Occipital lobe (tissue), 2 donors: ENCODE results near the gene PDE7B. TPM values are rescaled to one million over a fixed set of nuclear protein-coding genes. Genes with fewer than 3 reads are reported as not detected.

ENCODE experiments used
- DNase-seq: peaks from one replicate; lab custom pipeline; 2025; lab: John Stamatoyannopoulos, UW
- total RNA-seq: library from RNA; depleted of rRNA; stranded (reverse); fragments of >200 nt; gene quantifications from one replicate; pipeline ENCODE4 v1.2.3, GENCODE V29; 2014

The PDE7B gene
- total RNA-seq, 1 donor from 2014 or later = 3.0 TPM

DNA sequence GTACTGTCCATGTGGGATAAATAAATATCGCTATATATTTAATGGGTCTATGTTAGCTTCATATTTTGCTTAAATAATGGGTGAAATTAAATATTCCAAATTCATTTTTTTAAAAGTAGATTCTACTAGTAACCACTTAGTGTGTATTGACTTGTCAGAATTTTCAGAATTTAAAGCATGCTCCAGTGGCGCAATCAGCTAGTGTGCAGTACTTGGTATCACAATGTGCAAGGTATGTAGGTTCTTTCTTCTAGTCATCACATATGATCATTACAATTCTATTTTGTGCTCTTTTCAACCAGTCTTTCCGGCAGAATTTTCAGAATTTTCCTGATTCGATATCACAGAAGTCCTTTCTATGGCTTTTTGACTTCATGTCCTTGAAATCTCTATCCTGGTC is 32.6 kb downstream of the PDE7B start:
- no peak for DNase-seq

DNA sequence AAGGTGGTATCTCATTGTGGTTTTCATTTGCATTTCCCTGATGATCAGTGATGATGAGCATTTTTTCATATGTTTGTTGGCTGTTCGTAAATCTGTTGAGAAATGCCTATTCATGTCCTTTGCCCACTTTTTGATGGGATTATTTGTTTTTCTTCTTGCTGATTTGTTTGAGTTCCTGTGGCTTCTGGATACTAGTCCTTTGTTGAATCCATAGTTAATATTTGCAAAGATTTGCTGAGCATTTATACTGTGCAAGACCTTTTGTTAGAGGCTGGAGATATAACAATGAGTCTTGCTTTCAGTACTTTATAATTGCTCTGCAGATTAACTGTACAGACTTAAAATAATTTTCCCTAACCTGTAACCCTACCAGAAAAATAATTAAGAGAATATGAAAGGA is 35.6 kb downstream of the PDE7B start:
- DNase-seq = no peak

DNA sequence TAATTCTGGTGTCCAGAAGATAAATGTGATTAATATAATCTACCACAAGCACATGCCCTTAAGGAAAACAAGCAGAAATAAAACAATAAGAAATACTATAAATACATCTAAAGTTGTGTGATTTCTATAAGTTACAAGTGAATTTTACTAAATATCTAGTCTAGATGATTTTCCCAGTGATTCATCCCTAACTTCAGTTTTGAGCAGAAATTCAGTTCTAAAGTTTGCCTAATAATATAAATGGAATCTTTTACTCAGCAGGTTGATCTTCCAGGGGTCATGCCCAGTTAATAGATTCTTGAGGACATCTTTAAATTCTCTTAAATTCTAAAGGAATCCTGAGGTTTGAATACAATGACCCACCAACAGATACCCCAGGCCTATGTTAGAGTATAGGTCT is 37.3 kb downstream of the PDE7B start:
- no peak for DNase-seq

DNA sequence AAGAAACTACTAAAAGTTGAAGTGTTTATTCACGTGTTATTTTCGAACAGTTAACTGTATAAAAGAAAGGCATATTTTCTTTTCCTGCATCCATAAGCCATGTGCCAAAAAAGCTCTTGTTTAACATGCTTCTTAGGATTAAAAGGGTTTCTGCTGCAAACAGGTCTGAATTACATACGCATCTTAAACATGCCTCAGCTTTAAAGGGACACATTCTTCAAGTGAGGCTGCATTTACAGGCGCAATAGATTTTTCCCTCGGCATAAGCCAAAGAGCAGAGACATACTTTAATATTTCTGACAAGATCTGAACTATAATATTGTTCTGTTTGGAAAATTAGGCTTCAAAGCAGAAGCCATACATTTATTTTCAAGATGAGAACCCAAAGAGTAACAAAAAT is 39.4 kb downstream of the PDE7B start:
- no peak for DNase-seq

DNA sequence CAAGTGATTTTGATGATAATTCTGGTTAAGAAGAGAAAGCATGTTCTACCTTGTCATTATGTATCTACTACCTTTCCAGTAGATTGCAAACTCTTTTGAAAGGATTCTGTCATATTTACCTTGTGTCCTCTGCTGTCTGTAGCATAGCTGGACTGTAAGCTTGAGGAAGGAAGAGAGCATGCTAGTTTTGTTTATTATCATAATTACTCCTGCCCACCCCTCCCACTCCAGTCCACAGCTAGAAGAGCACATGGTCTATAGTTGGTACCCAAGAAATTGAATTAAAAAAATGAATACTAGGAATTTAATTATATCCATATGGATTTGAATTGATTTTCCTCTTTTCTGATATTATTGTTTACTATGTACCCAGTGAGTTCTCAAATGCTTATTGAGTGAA is 40.2 kb downstream of the PDE7B start:
- no peak for DNase-seq

DNA sequence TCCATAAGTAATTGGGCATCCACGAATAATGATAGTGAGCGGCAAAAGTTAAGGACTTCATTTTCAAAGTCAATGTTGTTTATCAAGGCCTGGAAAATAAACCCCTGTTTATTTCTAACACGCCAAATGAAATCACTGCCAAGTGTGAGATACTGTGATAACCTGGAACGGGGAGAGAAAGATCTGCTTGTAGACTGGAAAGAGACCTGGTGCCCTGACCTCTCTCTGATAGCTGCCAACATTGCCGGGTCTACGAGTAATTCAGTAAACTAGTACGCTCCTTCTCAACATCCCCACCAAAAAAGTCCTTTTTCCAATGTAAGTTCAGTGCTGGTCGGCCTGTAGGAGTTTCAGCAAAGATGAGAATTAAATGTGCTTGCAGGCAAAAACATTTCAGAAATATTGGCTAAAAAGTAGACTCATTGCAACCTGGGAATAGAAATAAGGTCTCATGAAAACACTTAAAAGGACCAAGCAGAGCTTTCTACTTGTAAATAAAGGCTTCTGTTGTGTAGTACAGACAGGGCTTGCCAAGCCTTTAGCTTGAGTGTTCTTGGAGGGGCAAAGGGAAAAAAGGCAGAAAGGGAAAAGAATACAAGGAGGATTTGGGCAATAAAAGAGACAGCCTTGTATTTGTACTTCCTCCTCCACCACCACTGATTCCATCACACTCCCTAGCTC is 43.9 kb downstream of the PDE7B start:
- no peak for DNase-seq

DNA sequence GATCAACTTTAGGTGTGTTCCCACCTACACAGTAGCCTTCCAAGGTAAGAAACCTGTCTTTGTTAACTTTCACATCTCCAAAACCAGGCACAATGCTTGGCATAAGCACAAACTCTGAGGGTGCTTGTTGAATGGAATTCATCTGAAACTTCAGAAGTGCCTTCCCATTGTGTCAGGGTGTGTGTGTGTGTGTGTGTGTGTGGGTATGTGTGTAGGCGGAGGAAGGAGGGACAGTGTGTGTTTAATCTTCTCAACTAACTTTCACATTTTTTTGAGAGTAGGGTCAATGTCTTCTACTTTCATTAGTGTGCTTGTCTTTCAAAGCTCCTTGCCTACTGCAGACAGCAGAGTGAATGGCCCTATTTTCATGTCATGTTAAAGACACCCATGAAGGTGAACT is 45.6 kb downstream of the PDE7B start:
- DNase-seq = no peak

DNA sequence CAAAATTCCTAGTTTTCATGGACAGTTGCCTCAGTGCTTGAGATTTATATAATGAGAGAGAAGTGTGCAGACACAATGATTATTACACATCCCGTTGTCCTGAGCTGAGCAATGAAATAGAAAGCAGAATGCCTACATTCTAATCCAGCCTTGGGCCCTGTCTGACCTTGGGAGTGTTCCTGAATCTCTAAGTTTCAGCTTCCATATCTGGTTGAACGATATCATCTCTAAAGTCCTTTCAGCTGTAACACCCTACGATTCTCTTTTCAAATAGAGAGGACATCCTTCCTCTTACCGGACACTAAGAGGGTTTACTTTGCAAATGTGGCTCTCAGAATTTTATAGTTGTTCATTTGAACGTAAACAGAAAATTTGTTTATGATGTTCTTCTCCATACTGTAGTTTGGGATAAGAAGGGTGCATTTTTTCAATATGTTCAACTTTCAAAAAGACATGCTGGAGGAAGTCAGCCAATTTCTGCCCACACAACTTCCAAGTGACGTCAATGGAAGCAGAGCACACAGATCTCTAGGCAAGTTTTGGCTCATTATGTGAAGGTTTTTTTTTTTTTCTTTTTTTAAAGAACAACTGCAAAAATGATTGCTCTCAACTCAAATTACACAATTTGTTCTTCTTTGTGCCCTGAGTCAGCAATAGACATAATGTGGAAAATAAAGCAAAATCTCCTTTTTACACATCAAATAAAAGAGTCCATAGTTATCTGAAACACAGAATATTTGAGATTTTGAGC is 50.4 kb downstream of the PDE7B start:
- peak; percentile 10 for DNase-seq

DNA sequence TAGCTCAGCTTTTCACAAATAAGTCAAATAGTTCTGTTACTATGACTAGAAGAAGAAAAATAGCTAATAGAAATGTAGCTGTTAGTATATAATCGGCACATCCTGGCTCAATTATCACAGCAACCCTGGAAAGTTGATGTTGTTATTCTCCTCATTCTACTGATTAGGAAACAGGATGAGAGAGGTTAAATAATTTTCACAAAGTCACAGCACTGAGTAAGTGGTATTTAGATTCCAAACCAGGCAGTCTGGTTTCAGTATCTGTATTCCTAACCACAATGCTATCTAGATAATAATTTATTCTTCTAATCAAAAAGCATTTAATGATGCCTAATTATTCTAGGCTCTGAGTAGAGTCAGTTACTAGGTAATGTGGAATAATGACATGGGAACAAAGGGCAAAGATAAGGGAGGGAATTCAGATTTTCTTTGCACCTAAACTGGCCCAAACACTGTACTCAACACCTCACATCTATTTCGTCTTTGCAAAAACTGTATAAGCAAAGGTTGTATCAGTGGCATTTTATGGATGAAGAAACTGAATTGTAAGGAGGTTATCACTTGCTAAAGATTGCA is 51.3 kb downstream of the PDE7B start:
- DNase-seq = no peak

DNA sequence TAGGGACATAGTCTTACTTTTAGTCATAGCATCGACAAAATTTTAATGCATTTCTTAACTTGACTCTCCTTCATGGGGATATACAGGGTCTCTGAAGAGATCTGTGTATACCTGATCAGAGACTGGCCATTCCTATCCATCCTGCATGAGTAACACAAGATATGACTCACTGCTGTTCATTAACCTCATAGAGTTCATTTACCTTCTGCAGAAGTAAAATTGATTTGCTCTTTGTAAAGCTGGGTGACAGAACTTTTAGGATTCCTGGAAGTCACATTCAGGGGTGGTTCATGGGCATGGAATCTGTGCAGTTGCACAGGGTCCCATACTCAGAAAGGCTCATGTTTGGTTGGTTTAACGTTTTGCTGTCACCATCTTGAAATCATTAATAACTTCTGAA is 53.2 kb downstream of the PDE7B start:
- DNase-seq = no peak

DNA sequence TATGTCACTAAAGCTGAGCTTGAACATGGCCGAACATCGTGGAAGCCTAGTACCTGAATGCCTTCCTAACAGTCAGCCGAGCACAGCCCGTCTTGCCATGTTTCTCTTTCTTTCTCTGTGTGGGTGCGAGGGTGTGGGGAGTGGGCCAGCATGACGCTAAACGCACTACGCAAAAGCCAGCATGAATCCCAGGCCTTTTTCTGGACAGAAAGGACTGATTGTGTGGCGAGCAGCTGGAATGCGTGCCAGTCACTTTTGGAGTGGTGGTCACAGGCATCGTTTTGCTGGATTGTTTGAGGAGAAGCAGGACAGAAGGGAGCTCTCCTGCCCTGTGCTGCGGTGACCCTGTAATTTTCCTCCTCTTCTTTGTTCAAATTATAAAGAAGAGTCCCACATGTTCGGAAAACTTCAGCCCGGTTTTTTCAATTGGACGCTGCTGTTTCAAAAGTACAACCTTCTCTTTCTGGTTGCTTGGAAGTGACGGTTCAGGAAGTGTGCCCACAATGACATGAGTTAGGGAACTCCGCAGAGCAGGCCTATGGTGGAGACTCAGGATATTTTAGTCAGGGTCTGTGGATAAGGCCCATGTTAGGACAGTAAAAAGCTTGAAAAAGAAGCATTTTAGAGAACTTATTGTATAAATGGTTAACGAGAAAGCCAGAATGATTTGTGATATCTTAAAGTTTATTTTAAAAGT is 54.3 kb downstream of the PDE7B start:
- DNase-seq = peak; percentile 33

DNA sequence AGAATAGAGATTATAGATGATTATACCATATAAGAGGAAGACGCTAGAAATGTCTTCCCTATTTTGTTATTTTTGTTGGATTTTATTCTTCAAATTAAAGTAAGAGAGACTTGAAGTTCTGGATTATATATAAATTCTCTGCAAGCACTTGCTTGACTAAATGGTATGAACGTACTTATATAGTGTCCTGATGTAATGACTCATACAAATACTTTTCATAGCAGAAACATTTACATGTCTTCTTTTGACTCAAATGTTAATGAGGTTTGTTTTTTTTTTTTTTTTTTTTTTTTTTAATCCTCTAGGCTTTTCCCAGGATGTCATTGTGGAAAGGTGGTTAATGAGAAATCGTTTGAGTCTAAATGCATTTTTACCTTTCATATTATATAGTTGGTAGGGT is 55.0 kb downstream of the PDE7B start:
- DNase-seq = no peak

DNA sequence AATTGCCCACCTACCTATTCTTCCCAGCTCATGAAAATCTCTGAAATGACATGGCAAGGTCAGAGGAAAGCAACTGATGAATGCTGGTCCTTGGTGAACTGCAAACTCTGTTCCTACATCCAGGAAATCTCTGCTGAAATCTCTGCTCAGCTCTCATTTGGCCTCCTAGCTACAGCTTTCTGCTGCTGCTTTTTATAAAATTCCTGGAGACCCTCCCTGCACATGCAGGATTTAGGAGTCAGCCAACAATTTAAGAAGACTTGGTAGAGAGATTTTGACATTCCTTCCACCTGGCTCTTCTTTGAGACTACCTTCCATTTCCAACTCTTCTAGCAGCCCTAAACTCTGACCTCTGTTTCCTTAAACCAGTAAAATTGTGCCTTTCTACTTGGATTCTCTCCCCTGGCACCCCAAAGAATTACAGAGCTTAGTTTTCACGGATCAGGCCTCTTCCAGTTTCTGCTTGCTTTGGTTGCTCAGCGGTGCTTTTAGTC is 55.5 kb downstream of the PDE7B start:
- DNase-seq = no peak

DNA sequence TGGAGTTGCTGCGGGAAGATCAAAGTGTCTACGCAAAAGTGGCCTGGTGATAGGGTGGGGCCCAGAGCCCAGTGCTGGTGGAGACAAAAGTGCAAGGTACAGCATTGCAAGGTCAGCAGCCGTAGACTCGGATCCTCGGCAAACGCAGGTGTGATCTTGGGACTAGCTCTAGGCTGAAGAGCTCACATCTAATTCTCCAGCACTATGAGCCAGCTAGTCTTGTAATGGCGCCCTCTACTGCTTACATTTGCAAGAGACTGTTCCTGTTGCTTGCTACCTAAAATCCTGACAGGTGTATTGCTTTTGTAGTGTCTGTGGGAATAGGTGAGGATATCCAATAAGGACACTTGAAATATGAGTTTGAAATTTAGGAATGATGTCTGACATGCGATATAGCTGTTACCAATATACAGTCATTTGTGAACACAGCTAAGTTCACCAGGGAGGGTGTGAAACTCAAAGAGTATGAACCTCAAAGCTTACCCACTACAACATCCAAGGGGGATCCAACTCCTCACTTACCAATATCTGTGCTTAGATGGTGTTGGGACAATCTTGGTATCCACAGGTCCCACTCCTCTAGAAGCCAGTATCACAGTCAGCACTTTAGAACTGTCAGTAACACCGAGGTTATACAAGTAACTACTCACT is 58.4 kb downstream of the PDE7B start:
- no peak for DNase-seq

DNA sequence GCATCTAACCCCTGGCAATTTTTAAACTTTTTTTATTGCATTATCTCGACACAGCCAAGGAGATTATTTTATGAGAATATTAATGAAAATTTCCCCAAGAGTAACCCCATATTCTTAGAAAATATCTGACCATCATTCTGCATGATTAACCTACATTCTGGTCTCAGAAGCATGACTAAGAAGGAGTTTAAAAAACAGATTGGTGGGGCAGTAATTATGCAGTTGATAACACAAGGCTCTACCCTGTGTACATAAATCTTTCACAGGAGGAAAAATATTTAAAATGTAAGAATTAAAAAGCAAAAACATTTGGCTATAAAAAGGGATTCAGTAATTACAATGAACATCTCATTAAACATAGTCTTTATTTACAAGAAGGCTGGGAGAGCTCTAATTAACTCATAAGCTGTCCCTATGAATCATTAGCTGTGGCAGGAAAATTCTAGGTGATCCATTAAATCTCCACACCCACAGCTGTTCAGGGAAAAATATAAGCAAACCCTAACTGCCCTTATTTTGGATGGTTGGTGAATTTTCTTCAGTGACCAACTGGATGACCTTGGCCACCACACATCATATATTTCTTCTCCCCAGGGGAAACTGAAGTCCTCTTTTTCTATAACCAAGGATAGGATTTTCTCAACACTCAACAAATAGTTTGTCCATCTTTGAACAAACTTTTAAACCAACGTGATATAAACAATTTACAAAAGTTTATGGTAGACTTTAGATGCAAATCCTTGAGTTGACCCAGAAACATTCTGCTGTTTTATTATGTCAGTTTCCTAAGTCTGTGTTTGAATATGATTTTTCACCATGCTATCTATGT is 59.5 kb downstream of the PDE7B start:
- DNase-seq = no peak

DNA sequence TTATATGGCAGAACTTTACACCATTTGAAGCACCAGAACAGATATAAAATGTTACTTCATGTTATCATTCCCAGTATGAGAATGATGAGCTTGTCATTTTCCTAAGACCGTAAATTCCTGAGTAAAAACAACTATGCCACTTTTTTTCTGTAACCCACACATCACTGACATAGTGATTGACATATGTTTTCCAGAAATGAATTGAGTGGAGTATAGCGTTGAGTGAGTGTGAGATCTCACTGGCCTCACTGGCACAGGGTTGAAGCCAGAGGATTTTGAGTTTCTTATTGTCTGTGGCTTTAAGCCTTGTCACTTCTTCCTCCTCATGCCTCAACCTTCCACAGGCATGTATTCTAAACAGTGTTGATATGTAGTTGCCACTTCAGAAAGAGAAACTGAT is 62.3 kb downstream of the PDE7B start:
- no peak for DNase-seq

DNA sequence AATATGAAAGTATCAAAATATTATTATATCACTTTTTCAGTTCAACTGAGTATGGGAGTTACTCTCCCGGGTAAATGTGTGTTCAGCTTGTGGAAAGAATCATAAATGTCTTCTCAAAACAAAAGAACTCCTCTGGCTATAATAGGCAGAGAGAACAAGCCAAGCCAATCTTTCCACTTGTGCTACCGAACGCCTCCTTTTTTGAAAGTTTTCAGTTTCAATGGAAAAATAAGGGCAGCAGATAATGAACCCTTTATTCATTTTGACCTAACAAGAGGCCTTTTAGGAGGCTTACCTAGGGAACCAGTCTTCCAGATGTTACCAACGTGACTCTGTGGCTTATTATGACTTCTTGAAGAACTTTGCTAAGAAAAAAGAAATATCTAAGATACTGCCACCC is 67.5 kb downstream of the PDE7B start:
- no peak for DNase-seq

DNA sequence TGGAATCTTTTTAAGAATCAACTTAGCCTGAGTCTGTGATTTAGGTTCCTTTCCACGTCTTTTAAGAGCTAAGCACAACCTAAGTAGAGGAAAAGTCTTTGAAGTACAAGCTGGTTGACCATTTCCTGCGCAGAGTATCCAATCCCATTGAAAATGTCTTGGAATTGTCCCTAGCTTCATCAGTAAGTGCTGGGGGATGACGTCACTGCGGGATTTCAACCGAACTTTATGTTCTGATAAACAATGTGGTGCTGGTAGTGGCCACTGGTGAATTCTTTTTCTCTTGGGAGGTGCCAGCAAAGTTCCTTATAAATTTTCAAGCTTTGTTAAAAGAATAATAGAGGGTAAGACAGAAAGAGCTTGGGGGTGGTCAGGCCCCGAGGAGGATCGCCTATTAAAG is 69.2 kb downstream of the PDE7B start:
- no peak for DNase-seq

DNA sequence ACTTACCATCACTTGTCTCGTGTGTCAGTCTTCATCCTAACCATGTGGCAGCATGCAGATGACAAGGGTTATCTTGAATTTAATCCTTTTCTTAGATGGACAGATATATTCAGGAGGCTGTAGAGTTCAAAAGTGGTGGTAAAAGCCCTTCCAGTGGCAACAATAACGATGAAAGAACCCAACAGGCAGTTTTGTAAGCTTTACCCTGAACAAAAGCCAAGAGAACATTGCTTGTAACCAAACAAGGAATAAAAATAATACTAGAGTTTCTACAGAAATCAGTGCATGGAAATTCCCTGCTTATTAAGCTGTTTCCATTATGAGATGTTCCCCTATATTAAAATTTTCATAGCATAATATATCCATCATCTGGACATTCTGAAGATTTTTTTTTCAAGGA is 69.7 kb downstream of the PDE7B start:
- no peak for DNase-seq

DNA sequence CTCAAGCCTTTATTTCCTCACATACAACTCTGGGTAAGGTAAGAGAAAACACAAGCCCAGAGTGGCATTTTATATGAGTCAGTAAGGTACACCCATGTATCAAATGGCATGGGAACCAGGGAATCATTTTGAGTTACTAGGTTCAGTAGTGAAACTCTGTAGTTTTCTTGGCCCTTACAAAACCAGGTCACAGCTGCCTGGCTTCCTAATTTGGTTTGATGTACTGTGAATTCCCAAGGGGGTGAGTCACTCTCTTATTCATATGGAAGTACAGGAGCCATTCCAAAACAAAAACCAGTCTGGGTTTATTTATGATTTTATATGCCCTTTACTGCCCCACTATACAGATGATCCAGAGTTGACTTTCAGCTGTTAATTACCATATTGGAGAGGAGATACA is 70.7 kb downstream of the PDE7B start:
- DNase-seq = no peak

DNA sequence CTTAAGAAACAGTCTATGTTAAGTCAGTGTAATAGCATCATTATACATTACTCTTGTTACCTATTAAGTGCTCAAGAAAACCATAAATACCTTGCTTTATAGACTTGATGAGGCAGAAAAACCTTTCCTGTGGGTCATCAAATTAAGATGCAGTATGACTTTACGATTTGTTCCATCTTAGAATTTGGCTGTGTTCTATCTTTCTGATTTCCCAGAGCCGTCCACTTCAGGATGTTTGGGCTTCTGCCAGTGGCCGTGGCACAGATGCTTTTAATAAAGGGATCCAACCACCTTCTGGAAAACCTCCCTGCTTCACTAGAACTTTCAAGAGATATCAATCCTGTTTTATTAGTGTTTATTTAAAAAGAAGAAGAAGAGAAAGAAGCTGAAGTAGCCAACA is 71.2 kb downstream of the PDE7B start:
- no peak for DNase-seq
